Mucosa of rectum (tissue), 2 donors: ENCODE data around the gene THAP5.

Source experiments
- H3K27ac ChIP-seq, 2 donors: one replicate each; pipeline ENCODE4 v1.7.0; 2013; ENCODE audit warnings: inconsistent platforms in 2 of 2, low read depth in 2 of 2, low read length in 2 of 2
- H3K27me3 ChIP-seq, 2 donors: one replicate each; pipeline ENCODE4 v1.7.0; 2013; ENCODE audit warnings: low read length in 2 of 2; ENCODE audit not compliant: control insufficient read depth in 2 of 2, insufficient read depth in 2 of 2
- H3K36me3 ChIP-seq, 2 donors: one replicate each; pipeline ENCODE4 v1.7.0; 2013; ENCODE audit warnings: low read length in 2 of 2; ENCODE audit not compliant: control insufficient read depth in 2 of 2, insufficient read depth in 2 of 2
- H3K4me1 ChIP-seq, 2 donors: one replicate each; pipeline ENCODE4 v1.7.0; 2013; ENCODE audit warnings: low read length in 2 of 2, mild to moderate bottlenecking in 1 of 2; ENCODE audit not compliant: control insufficient read depth in 2 of 2, insufficient read depth in 2 of 2
- H3K4me3 ChIP-seq, 2 donors: one replicate each; pipeline ENCODE4 v1.7.0; 2013; ENCODE audit warnings: low read length in 2 of 2
- H3K9ac ChIP-seq, 2 donors: one replicate each; pipeline ENCODE4 v1.7.0; 2013; ENCODE audit warnings: low read length in 2 of 2, low read depth in 1 of 2, mild to moderate bottlenecking in 1 of 2
- H3K9me3 ChIP-seq, 2 donors: one replicate each; pipeline ENCODE4 v1.7.0; 2013; ENCODE audit warnings: low read length in 2 of 2; ENCODE audit not compliant: control insufficient read depth in 2 of 2
- donor health status: healthy.
- donor health status: Normal muscosa, but diverticular disease.

Gene THAP5

DNA sequence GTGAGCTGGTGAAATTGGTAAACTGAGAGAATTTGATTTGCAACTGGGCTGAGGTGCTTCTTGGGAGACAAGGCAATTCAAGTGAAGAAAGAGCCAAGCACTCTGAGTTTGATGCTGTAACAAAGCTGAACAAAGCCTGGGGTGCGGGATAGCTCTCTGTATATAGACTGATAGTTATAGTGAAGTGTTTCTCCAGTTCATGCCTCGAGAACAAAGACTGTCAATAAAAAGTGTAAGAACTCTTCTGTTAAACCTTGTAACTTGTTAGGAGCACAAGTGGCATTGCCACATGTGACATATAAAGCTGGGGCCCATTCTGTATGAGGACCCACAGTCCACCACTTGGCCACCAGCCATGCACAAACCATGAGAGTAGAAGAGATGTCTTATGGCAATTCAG, 32.3 kb downstream of the THAP5 start:
- Histone ChIP-seq H3K4me3 (no peak overlapping the region), H3K4me1 (no peaks in the 10 kb centered on the region), H3K27me3 (no peaks in the 10 kb centered on the region), H3K9me3 (no peaks in the 10 kb centered on the region), H3K27ac (no peak overlapping the region), H3K36me3 (no peaks in the 10 kb centered on the region), H3K9ac (no peak overlapping the region)

DNA sequence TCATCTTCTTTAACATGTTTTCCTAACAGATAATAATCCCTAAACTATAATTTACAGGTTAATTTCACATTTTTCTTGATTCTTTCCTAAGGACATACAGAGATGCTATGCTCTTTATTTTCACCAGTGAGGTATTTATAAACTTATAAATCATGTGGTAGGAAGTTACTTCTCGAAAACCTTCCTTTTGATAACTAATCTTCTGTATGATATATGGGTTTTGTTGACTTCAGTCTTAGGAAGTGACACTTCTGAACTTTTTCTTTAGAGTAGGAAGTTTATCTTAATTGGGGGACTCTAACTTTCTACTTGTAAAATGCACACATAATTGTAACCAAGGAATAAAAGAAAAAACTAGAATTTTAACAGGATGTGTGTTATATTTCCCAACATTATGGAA, 33.8 kb downstream of the THAP5 start:
- no peaks in the 10 kb centered on the region for H3K27me3 ChIP-seq
- no peak overlapping the region for H3K27ac ChIP-seq
- H3K9ac ChIP-seq = no peak overlapping the region
- no peak overlapping the region for H3K4me3 ChIP-seq
- no peaks in the 10 kb centered on the region for H3K4me1 ChIP-seq
- no peaks in the 10 kb centered on the region for H3K9me3 ChIP-seq
- no peaks in the 10 kb centered on the region for H3K36me3 ChIP-seq

DNA sequence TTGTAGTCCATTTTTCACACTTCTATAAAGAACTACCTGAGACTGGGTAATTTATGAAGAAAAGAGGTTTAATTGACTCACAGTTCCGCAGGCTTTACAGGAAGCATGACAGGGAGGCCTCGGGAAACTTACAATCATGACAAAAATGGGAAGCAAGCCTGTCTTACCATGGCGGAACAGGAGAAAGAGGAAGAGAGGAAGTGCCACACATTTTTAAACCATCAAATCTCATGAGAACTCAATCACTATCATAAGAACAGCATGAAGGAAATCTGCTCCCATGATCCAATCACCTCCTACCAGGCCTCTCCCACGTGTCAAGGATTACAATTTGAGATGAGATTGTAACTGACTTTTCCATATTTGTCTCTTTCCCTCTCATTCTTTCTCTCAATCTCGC, 34.2 kb downstream of the THAP5 start:
- H3K36me3 ChIP-seq = no peaks in the 10 kb centered on the region
- no peak overlapping the region for H3K9ac ChIP-seq
- H3K4me1 ChIP-seq = no peaks in the 10 kb centered on the region
- H3K9me3 ChIP-seq = no peaks in the 10 kb centered on the region
- no peak overlapping the region for H3K4me3 ChIP-seq
- H3K27me3 ChIP-seq = no peaks in the 10 kb centered on the region
- H3K27ac ChIP-seq = no peak overlapping the region

- H3K27ac ChIP-seq = no peak overlapping the region
- H3K4me3 ChIP-seq = no peak overlapping the region
- H3K4me1 ChIP-seq = no peaks in the 10 kb centered on the region
- H3K9ac ChIP-seq = no peak overlapping the region
- H3K36me3 ChIP-seq = no peaks in the 10 kb centered on the region
- no peaks in the 10 kb centered on the region for H3K27me3 ChIP-seq
- no peaks in the 10 kb centered on the region for H3K9me3 ChIP-seq
These were observed 35.8 kb downstream of the THAP5 start for GRCh38 chr7:108533712-108534111.

DNA sequence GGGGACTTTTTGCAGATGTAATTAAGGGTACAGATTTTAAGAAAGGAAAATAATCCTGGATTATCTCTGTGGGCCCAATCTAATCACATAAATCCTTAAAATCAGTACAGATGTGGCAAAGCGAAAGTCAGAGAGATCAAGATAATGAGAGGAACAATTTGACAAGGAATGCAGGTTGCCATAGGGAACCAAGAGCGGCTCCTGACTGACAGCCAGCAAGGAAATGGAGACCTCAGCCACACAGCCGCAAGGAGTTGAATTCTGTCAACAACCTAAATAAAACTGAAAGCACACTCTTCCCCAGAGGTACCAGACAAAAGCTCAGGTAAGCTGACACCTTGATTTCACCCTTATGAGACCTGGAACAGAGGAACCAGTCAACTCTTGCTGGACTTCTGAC, 40.2 kb downstream of the THAP5 start:
- H3K9me3 ChIP-seq = no peaks in the 10 kb centered on the region
- H3K36me3 ChIP-seq = no peaks in the 10 kb centered on the region
- no peak overlapping the region for H3K9ac ChIP-seq
- H3K4me3 ChIP-seq = no peak overlapping the region
- no peaks in the 10 kb centered on the region for H3K27me3 ChIP-seq
- H3K4me1 ChIP-seq = peaks cover 17 to 22% of the 10 kb centered on the region in 2 donors
- H3K27ac ChIP-seq = no peak overlapping the region

DNA sequence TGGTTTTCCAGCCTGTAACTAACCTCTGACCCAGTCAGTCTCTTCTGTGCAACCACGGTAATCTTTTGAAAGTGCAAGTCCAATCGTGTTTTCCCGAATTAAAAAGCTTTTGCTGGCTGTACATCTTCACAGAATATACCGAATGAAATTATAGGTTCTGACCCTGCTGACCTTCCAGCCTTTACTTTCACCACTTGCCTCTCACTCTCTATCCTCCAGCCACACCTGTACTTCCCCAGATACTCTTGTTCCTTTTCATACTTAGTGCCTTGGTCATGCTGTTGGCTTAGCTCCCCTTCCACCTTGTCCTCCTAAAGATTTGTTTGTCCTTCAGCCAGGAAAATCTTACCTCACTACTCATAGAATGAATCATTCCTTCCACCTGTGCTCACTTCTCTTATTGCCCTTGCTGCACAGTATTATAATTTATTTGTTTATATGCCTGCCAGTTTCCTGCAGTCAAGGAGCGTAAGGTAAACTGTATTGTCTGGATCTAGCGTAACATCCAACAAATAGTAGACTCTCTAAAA, 41.3 kb downstream of the THAP5 start:
- Histone ChIP-seq H3K4me3 (peak overlapping the region in 1 of 2 donors; percentile 22), H3K9me3 (no peaks in the 10 kb centered on the region), H3K36me3 (no peaks in the 10 kb centered on the region), H3K27ac (peak overlapping the region; percentile 56 to 66), H3K27me3 (no peaks in the 10 kb centered on the region), H3K4me1 (peaks cover 17 to 23% of the 10 kb centered on the region in 2 donors), H3K9ac (peak overlapping the region; percentile 1 to 38)

- no peaks in the 10 kb centered on the region for H3K27me3 ChIP-seq
- peak overlapping the region; percentile 95 to 96 for H3K9ac ChIP-seq
- no peaks in the 10 kb centered on the region for H3K9me3 ChIP-seq
- H3K4me1 ChIP-seq = peaks cover 17 to 23% of the 10 kb centered on the region in 2 donors
- no peaks in the 10 kb centered on the region for H3K36me3 ChIP-seq
- peak overlapping the region; percentile 85 to 92 for H3K4me3 ChIP-seq
- H3K27ac ChIP-seq = peak overlapping the region; percentile 98 to 99
These were observed 42.8 kb downstream of the THAP5 start for GRCh38 chr7:108526768-108527017.

GRCh38 chr7:108525985-108526767, 43.3 kb downstream of the THAP5 start, which contains the start of gene PNPLA8:
PNPLA8 (minus strand) TSS chr7:108526135; CDS start chr7:108515491, 10,644 bp downstream.
- no peaks in the 10 kb centered on the region for H3K27me3 ChIP-seq
- H3K4me1 ChIP-seq = peaks cover 17 to 23% of the 10 kb centered on the region in 2 donors
- no peaks in the 10 kb centered on the region for H3K36me3 ChIP-seq
- H3K4me3 ChIP-seq = peak within 1 kb of the TSS; percentile 85 to 92
- peak within 1 kb of the TSS; percentile 98 to 99 for H3K27ac ChIP-seq
- peak within 1 kb of the TSS; percentile 96 to 99 for H3K9ac ChIP-seq
- no peaks in the 10 kb centered on the region for H3K9me3 ChIP-seq

- no peaks in the 10 kb centered on the region for H3K36me3 ChIP-seq
- peaks cover 17 to 23% of the 10 kb centered on the region in 2 donors for H3K4me1 ChIP-seq
- no peaks in the 10 kb centered on the region for H3K27me3 ChIP-seq
- peak overlapping the region; percentile 98 to 99 for H3K27ac ChIP-seq
- H3K9me3 ChIP-seq = no peaks in the 10 kb centered on the region
- peak overlapping the region; percentile 96 to 99 for H3K9ac ChIP-seq
- peak overlapping the region; percentile 85 to 92 for H3K4me3 ChIP-seq
These were observed 44.0 kb downstream of the THAP5 start for GRCh38 chr7:108525327-108525984.

- Histone ChIP-seq H3K4me1 (peaks cover 17% of the 10 kb centered on the region in 2 donors), H3K9ac (no peak overlapping the region), H3K27ac (no peak overlapping the region), H3K36me3 (peaks cover 6 to 9% of the 10 kb centered on the region in 2 donors), H3K27me3 (no peaks in the 10 kb centered on the region), H3K4me3 (no peak overlapping the region), H3K9me3 (no peaks in the 10 kb centered on the region)
These were observed 46.7 kb downstream of the THAP5 start for GRCh38 chr7:108522780-108523179.
